Dermis blood vessel endothelial cell (primary cell): ENCODE results near the gene SLC25A1. TPM values are rescaled to one million over a fixed set of nuclear protein-coding genes. Genes with fewer than 3 reads are reported as not detected.

Experiments used
- DNase-seq: peaks from one replicate; pipeline ENCODE4 v3.0.0; 2010
- total RNA-seq: library from RNA; depleted of rRNA; stranded (reverse); fragments of >200 nt; gene quantifications from 2 replicates; pipeline ENCODE4 v1.2.3, GENCODE V29; 2014

The SLC25A1 gene
- total RNA-seq, 1 donor from 2014 or later = 87.3 TPM

DNA sequence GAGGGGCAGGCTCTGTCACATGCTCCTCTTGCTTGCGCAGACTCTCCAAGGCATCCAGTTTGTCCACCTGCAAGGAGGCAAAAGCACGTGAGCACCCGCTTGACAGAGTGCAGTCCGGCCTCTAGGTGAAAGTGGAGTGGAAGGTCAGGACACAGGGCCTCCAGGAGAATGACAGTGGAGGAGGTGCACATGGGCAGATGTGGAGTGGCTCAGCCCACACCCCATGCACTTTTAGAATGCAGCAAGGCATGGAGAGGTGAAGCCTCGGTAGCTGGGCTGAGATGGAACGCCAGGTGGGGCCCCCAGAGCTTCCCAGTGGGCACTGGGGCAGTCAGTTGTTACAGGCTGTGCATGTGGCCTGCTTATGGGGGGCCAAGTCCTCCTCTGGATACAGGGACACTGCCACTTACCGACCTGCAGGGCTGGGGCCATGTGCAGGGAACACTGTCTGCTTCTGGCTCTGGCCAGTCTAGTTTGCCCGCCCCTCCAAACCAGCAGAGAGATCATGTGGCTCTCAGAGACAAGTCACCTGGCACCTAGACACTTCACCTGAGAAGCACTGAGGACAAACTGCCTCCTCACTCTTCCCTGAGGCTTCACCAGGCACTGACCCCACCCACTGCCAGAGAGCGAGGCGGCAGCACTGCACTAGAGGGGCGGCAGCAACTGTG lies 2.3 kb upstream of the SLC25A1 start:
- DNase-seq = no peak

- no peak for DNase-seq
These were observed 1.7 kb upstream of the SLC25A1 start for GRCh38 chr22:19180234-19180633.

GRCh38 chr22:19179497-19180048 lies 1.0 kb upstream of the SLC25A1 start:
- DNase-seq = peak; percentile 90

GRCh38 chr22:19178065-19178656 lies 375 bp downstream of the SLC25A1 start:
- DNase-seq = peak; percentile 50

DNA sequence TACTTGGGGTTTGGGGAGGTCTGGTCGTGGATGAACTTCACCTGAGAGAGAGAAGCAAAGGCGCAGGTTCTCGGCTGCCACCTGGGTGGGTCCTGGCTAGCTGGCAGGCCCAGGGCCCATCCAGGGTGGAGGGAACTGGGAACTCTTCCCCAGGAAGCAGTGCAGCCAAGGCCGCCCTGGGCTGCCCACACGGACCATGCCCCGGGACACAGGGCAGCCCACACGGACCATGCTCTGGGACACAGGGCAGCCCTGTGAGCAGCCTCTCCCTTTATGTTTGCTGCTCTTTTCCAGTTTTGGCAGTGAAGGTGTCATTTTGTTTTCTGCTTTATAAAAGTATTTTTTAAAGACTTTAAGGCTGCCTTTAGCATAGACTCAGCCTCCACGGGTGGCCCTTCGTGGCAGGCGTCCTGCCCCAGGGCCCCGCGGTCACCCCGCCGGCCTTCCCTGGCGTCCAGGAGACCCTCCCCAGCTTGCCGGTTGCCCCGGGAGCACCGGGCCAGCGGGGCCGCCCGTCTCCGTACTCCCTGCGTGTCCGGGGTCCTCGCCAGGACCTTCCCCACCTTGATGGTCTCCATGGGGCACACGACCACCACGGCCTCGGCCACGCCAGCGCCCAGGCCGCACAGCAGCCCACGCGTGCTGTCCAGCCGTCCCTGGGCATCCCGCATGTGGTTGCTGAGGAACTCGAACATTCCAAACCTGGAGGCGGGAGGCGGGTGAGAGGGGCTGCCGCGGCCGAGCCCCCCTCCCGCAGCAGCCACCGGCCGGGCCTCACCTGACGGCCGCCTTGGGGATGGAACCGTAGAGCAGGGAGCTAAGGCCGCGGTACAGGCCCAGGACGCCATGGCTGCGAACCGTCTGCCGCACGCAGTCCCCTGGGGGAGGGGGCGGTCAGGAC lies 1.1 kb downstream of the SLC25A1 start:
- DNase-seq = no peak

- no peak for DNase-seq
These were observed 1.8 kb downstream of the SLC25A1 start for GRCh38 chr22:19176732-19177131.

DNA sequence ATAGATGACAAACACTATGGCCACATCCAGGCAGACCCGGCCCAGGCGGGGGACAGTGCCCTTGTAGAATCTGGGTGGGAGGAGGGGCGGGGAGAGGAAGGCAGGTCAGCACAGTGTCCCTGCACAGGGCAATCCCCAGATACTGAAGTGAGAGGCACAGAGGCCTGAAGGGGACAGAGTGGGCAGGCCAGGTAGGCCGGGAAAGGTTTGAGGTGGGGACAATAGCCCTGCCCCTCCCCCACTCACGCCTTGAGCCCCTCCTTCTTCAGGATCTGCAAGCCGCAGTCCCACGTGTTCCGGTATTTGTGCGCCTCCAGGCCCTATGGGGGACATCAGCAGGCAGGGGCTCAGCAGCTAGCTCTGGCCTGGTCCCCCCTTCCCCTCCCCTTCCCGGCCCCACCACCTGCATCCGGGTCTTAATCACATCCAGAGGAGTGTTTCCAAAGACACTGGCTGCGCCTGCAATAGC lies 2.3 kb downstream of the SLC25A1 start:
- peak; percentile 22 for DNase-seq

GRCh38 chr22:19175602-19176174 lies 2.8 kb downstream of the SLC25A1 start:
- DNase-seq = no peak

GRCh38 chr22:19175026-19175601 lies 3.4 kb downstream of the SLC25A1 start:
- no peak for DNase-seq

GRCh38 chr22:19174106-19175025 lies 4.2 kb downstream of the SLC25A1 start:
- peak; percentile 55 for DNase-seq

- DNase-seq = no peak
These were observed 5.2 kb downstream of the SLC25A1 start for GRCh38 chr22:19173047-19174035.

DNA sequence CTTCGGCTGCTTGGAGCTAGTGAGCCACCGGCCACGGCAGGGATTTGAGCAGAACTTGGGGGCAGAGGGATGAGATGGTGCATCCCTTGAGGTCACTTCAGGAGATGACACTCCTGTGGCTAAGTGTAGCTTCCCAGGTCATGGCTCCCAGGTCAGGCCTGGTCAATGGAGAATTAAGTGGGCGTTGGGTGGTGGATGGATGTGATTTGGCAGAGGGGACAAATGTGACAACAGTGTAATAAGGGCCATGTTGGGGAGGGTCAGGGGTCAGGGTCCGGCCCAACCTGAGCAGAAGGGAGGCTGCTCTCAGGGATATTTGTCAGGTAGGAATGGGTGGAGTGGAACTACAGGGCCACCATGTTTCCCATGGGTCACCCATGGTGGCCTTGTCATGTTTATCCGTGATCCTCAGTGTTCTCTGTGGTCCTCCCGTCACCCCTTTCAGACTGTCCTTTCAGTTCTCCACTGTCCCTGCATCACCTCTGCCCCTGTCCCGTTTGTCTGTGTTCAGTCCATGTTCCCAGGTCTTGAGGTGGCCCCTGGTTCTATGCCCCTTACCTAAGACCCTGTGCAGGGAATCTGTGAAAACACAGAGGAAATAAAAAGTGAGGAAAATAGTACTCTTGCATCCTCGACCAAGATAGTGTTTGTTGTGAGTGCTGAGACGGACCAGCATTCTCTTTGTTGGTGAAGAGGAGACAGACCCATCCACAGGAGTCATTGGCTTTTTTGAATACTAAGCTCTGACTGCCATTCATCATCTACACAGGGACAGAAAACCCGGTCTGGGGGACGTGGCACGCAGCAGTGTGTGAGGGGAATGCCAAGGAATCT lies 6.1 kb downstream of the SLC25A1 start:
- no peak for DNase-seq

- DNase-seq = no peak
These were observed 8.6 kb downstream of the SLC25A1 start for GRCh38 chr22:19169947-19170318.

GRCh38 chr22:19169002-19169946 lies 9.3 kb downstream of the SLC25A1 start:
- DNase-seq = no peak

DNA sequence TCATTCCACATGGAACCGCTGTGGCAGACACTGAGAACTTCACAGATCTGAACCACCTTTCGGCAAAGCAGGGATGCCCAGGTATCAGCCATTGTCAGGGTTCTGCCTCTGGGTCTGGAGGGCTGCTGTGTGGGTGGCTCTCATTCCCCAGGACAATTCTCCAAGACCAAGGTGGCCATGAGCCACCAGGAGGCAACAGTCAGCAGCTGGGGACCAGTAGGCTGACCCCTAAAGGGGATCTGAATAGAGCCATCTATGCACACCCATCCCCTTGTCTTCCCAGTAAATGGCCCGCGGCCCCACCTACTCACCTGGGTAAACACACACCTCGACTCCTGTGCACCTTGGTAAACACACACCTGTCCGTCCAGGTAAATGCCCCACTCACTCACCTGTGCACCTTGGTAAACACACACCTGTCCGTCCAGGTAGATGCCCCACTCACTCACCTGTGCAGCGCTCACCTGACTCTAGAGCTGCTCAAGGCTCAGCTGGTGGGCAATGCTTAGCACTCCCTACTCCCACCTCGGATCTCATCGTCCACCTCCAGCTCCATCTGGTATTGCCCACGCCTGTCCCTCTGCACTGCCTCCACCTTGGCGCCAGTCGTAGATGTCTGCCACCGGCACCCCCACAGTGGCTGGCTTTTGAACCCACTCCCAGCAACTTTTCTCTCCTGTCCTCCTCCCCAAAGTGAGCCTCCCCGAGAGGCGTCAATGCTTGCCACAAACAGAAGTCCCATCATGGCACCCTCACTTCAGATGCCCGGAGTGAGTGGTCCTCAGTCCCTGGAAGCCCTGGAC lies 10.2 kb downstream of the SLC25A1 start:
- no peak for DNase-seq

DNA sequence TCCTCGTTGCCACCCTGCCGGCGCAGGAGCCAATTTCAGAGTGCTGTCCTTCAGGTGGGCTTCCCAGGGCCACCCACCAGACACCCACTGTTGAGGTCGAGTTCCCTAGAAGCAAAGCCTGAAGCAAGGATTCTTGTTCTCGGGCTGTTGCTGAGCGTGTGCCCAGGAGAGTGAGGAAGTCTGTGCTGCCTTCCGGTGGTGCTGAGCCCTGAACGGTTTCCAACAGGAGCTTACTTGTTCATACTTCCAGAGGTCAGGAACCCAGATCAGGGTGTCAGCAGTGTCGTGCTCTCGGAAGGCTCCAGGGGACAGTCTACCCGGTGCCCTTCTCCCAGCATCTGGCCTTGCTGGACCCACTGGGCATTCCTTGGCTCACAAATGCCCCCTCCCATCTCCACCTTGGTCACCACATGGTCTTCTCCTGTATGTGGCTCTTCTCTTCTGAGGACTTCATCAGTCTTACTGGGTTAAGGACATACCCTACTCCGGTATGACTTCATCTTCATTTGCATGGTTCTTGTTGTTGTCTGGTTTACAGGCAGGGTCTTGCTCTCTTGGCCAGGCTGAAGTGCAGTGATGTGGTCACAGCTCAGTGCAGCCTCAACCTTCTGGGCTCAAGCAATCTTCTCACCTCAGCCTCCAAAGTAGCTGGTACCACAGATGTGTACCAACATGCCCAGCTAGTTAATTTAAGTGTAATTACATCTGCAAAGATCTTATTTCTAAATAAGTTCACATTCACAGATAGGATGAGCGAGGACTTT lies 11.2 kb downstream of the SLC25A1 start:
- DNase-seq = no peak
